Endothelial cell of umbilical vein (primary cell): ENCODE results near the gene SH3BP4. TPM values are rescaled to one million over a fixed set of nuclear protein-coding genes. Genes with fewer than 3 reads are reported as not detected.

Experiments
- BruUV-seq: library from RNA; stranded (reverse); fragments of 400-500 nt; replicated peaks from 2 replicates; lab custom pipeline; 2021; lab: Mats Ljungman, UMichigan
- CTCF ChIA-PET: fragments of 300-600, 350-600 bp; sonication (Branson Sonifier 250); formaldehyde crosslinking; loops from one replicate; lab custom pipeline; 2021; ENCODE audit warnings: antibody characterized with exemption, inconsistent platforms; lab: Charles Lee
- POLR2A ChIA-PET: fragments of 300-600, 350-600 bp; sonication (Branson Sonifier 250); formaldehyde crosslinking; loops from one replicate; lab custom pipeline; 2021; ENCODE audit warnings: antibody characterized with exemption, inconsistent platforms; lab: Charles Lee
- DNase-seq: peaks from one replicate; pipeline ENCODE4 v3.0.0-alpha.2; 2011; ENCODE audit warnings: low read depth, low spot score
- FAIRE-seq: peaks from 2 replicates; lab custom pipeline; 2011; peaks lifted over from hg19 to GRCh38; lab: Jason Lieb, UNC
- H2AFZ ChIP-seq: 2 replicates; pipeline ENCODE4 v1.6.0; 2012; ENCODE audit warnings: low read depth, low read length, control low read depth, inconsistent platforms
- H3K27ac ChIP-seq: 2 replicates; pipeline ENCODE4 v1.5.1; 2011; ENCODE audit warnings: low read depth, mild to moderate bottlenecking, control low read depth, low read length, moderate library complexity; ENCODE audit not compliant: insufficient read depth
- H3K27me3 ChIP-seq, 2 experiments: 2 replicates each; pipeline versions ENCODE4 v1.6.0 to v1.6.1; 2011; ENCODE audit warnings: low read length in 2 of 2, mixed read lengths in 1 of 2; ENCODE audit not compliant: control insufficient read depth in 2 of 2, insufficient read depth in 2 of 2
- H3K36me3 ChIP-seq, 2 experiments: 2 replicates in 1 of 2; 3 replicates in 1 of 2; pipeline ENCODE4 v1.5.1; 2011; ENCODE audit warnings: low read length in 2 of 2, mild to moderate bottlenecking in 1 of 2, moderate library complexity in 1 of 2; ENCODE audit not compliant: control insufficient read depth in 2 of 2, insufficient read depth in 2 of 2; ENCODE audit errors: extremely low read depth in 1 of 2
- H3K4me1 ChIP-seq: 3 replicates; pipeline ENCODE4 v1.5.1; 2011; ENCODE audit warnings: mild to moderate bottlenecking, low read length; ENCODE audit not compliant: control insufficient read depth, insufficient read depth; ENCODE audit errors: extremely low read depth
- H3K4me2 ChIP-seq: 2 replicates; pipeline ENCODE4 v1.6.1; 2011; ENCODE audit warnings: low read length, control low read depth, mixed read lengths; ENCODE audit not compliant: insufficient read depth
- H3K4me3 ChIP-seq, 3 experiments: fragments of 200-600 bp in 1 of 3; sonication (generic), shearing (Covaris generic) in 1 of 3; replicated peaks in 1 of 3; 2 replicates each; pipeline ENCODE4 v1.5.1; 2011 to 2016; ENCODE audit warnings: control low read depth in 3 of 3, low read length in 3 of 3, mild to moderate bottlenecking in 2 of 3, inconsistent platforms in 1 of 3, low read depth in 1 of 3, moderate library complexity in 1 of 3; ENCODE audit not compliant: insufficient read depth in 1 of 3
- H3K79me2 ChIP-seq: 2 replicates; pipeline ENCODE4 v1.6.0; 2012; ENCODE audit warnings: low read length, inconsistent platforms; ENCODE audit not compliant: control insufficient read depth, insufficient read depth
- H3K9ac ChIP-seq: replicated peaks from 2 replicates; pipeline ENCODE3; 2011; ENCODE audit warnings: low read length, control low read depth; ENCODE audit not compliant: insufficient read depth; ENCODE audit errors: extremely low read depth
- H3K9me1 ChIP-seq: replicated peaks from 3 replicates; pipeline ENCODE4 v1.6.0; 2011; ENCODE audit warnings: mild to moderate bottlenecking, low read length; ENCODE audit not compliant: control insufficient read depth, insufficient read depth; ENCODE audit errors: extremely low read depth
- H3K9me3 ChIP-seq: replicated peaks from 2 replicates; pipeline ENCODE4 v1.5.1; 2012; ENCODE audit warnings: low read length, inconsistent platforms; ENCODE audit not compliant: control insufficient read depth, insufficient read depth
- H4K20me1 ChIP-seq: replicated peaks from 2 replicates; pipeline ENCODE3; 2011; ENCODE audit warnings: mild to moderate bottlenecking, low read length; ENCODE audit not compliant: control insufficient read depth, insufficient read depth; ENCODE audit errors: extremely low read depth
- CTCF ChIP-seq, 2 donors: IDR thresholded peaks; 1 replicate in 1 of 2; 2 replicates in 1 of 2; pipeline ENCODE4 v1.5.1; 2011; ENCODE audit warnings: low read length in 2 of 2, mild to moderate bottlenecking in 2 of 2, moderate library complexity in 2 of 2, control low read depth in 1 of 2, inconsistent platforms in 1 of 2, low read depth in 1 of 2; ENCODE audit not compliant: insufficient read depth in 1 of 2; ENCODE audit errors: extremely low read depth in 1 of 2
- EZH2 ChIP-seq: IDR thresholded peaks from 2 replicates; pipeline ENCODE4 v1.6.1; 2012; ENCODE audit warnings: borderline replicate concordance, low read depth, mild to moderate bottlenecking, moderate library complexity, low read length, inconsistent platforms; ENCODE audit not compliant: severe bottlenecking
- FOS ChIP-seq: IDR thresholded peaks from 2 replicates; pipeline ENCODE4 v1.6.1; 2011; ENCODE audit warnings: mild to moderate bottlenecking, low read length, moderate library complexity, borderline replicate concordance; ENCODE audit not compliant: insufficient read depth
- GATA2 ChIP-seq: IDR thresholded peaks from 2 replicates; pipeline ENCODE4 v1.7.0; 2011; ENCODE audit warnings: low read depth, mild to moderate bottlenecking, moderate library complexity, mixed read lengths, low read length; ENCODE audit not compliant: insufficient read length, insufficient read depth
- JUN ChIP-seq: IDR thresholded peaks from 2 replicates; pipeline ENCODE4 v1.6.1; 2011; ENCODE audit warnings: borderline replicate concordance, low read depth; ENCODE audit not compliant: insufficient read length, insufficient read depth
- MAX ChIP-seq: IDR thresholded peaks from 2 replicates; pipeline ENCODE4 v1.6.1; 2011; ENCODE audit not compliant: insufficient read depth, insufficient read length
- MYC ChIP-seq: IDR thresholded peaks from one replicate; pipeline ENCODE4 v1.6.1; 2011; ENCODE audit warnings: mild to moderate bottlenecking, low read depth, low read length
- POLR2A ChIP-seq: IDR thresholded peaks from 2 replicates; pipeline ENCODE4 v1.6.1; 2012; ENCODE audit warnings: low read depth, mild to moderate bottlenecking, control low read depth, low read length
- POLR2AphosphoS5 ChIP-seq: IDR thresholded peaks from 2 replicates; pipeline ENCODE4 v1.6.1; 2012; ENCODE audit warnings: low read depth, mild to moderate bottlenecking, control low read depth, low read length, moderate library complexity; ENCODE audit not compliant: insufficient read depth
- dilution Hi-C: fragments of 300-500 bp; cut with MboI; formaldehyde crosslinking; loops from one replicate; pipeline ENCODE4 v1.15.0; 2019; ENCODE audit warnings: low sequenced_read_pairs; ENCODE audit not compliant: extremely low pct_ligation_motif_present
- intact Hi-C: fragments of 100-400 bp; cut with micrococcal nuclease; formaldehyde crosslinking; loops from one replicate; pipeline ENCODE4 v1.10.0; 2022
- polyA plus RNA-seq, 4 experiments: library from polyadenylated mRNA; depleted of rRNA in 3 of 4; stranded (reverse) in 3 of 4; unstranded in 1 of 4; fragments of >200 nt; gene quantifications; 2 replicates each; pipeline versions ENCODE4 v1.2.1 to v1.2.3, GENCODE V29; 2011 to 2012; ENCODE audit warnings: missing spikeins in 1 of 4
- total RNA-seq: library from RNA; stranded (reverse); gene quantifications from 2 replicates; pipeline ENCODE4 v1.2.3, GENCODE V29; 2021

SH3BP4 gene
- total and polyA plus RNA-seq, 2 donors (not counting 3 experiments of a cell fraction or from before 2014, with no cell fraction given) = 85.2 to 100.0 TPM

- Histone ChIP-seq H3K27ac (no peak overlapping the region), H3K27me3 (no peaks in the 10 kb centered on the region), H3K4me2 (no peak overlapping the region), H4K20me1 (no peaks in the 10 kb centered on the region), H3K9ac (no peak overlapping the region), H3K79me2 (peaks cover 85% of the 10 kb centered on the region), H2AFZ (no peak overlapping the region), H3K4me3 (no peak overlapping the region), H3K4me1 (peaks cover 7% of the 10 kb centered on the region), H3K9me3 (no peaks in the 10 kb centered on the region), H3K36me3 (peaks cover 37 to 49% of the 10 kb centered on the region in 2 experiments), H3K9me1 (no peaks in the 10 kb centered on the region)
- dilution Hi-C loops (no loop called here), intact Hi-C loops (no loop called here)
- TF ChIP-seq JUN = no peak
- TF ChIP-seq POLR2AphosphoS5 = no peak
- no peak for TF ChIP-seq EZH2
- TF ChIP-seq MAX = no peak
- no peak for TF ChIP-seq GATA2
- no peak for TF ChIP-seq POLR2A
- TF ChIP-seq CTCF (IDR thresholded peaks at IDR 0.05; ENCODE audit: extremely low read depth in 1 of 2, insufficient read depth in 1 of 2, low read depth in 1 of 2, low read length in 2 of 2) = no peak
- TF ChIP-seq MYC = no peak
- TF ChIP-seq FOS = no peak
- no peak for DNase-seq
- ChIA-PET CTCF (no interaction called here), POLR2A (no interaction called here)
- no peak for FAIRE-seq
- no TSS peak for BruUV-seq
These were observed 94.1 kb downstream of the SH3BP4 start for GRCh38 chr2:235045973-235046343.
